ENCODE data around the gene ULK4. TPM values are rescaled to one million over a fixed set of nuclear protein-coding genes. Genes with fewer than 3 reads are reported as not detected.
"Not testable (repeated sequence)": the region's sequence is repeated elsewhere in the genome, so short reads cannot be mapped to it uniquely, and the experiment has no call there.

ULK4 gene
- total RNA-seq, 4 donors from 2014 or later: 2.0 to 3.0 (median 2.3) TPM

DNA sequence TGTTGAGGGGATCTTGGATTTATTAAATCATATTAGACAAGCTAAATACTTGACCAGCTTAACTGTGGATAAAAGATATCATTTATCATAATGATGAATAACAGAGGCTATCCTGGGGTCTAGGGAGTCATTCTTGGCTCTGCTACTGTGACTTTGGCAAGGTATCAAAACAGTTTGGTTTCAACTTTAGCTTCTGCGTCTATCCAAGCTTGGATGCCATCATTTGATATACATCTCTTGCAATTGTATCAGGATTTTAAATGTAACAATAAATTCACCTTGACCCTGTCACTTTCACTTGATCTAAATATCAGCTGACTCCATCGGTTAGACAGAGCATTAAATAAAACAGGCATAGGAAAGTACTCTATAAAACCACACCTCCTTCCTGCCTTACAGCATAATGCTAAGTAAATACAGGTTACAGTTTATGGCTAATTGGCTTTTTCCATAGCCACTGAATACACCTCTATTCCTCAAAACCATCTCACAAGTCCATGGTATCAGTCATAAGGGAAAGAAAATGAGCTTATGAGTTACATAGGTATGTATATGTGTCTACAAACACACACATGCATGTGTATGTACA, 499.7 kb downstream of the ULK4 start:
- H3K27ac ChIP-seq: no peak overlapping the region
- intact Hi-C loops (cut with DNase I; ENCODE audit: low total_unique reads): no loop called here
- ATAC-seq (no peak), DNase-seq (no peak)
- H3K27me3 ChIP-seq: no peaks in the 10 kb centered on the region
- H3K9me3 ChIP-seq: no peaks in the 10 kb centered on the region
- no peak overlapping the region for H3K4me3 ChIP-seq
- in situ Hi-C loops (cut with MboI; ENCODE audit: low sequenced_read_pairs in 4 of 4): no loop called here
- TF ChIP-seq POLR2A (IDR thresholded peaks at IDR 0.05) (no peak), CTCF (IDR thresholded peaks at IDR 0.05 in 4 of 5, conservative IDR thresholded peaks at IDR 0.05 in 1 of 5) (no peak)
- no peaks in the 10 kb centered on the region for H3K4me1 ChIP-seq
- no peaks in the 10 kb centered on the region for H3K36me3 ChIP-seq

GRCh38 chr3:41460736-41461135, 501.2 kb downstream of the ULK4 start:
- Histone ChIP-seq H3K9me3 (no peaks in the 10 kb centered on the region), H3K4me3 (no peak overlapping the region), H3K36me3 (no peaks in the 10 kb centered on the region), H3K27ac (no peak overlapping the region), H3K4me1 (no peaks in the 10 kb centered on the region), H3K27me3 (no peaks in the 10 kb centered on the region)
- ATAC-seq: no peak
- intact Hi-C loops (cut with DNase I; ENCODE audit: low total_unique reads) (no loop called here), in situ Hi-C loops (cut with MboI; ENCODE audit: low sequenced_read_pairs in 4 of 4) (no loop called here)
- no peak for DNase-seq
- TF ChIP-seq CTCF (IDR thresholded peaks at IDR 0.05 in 4 of 5, conservative IDR thresholded peaks at IDR 0.05 in 1 of 5) (no peak), POLR2A (IDR thresholded peaks at IDR 0.05) (no peak)

DNA sequence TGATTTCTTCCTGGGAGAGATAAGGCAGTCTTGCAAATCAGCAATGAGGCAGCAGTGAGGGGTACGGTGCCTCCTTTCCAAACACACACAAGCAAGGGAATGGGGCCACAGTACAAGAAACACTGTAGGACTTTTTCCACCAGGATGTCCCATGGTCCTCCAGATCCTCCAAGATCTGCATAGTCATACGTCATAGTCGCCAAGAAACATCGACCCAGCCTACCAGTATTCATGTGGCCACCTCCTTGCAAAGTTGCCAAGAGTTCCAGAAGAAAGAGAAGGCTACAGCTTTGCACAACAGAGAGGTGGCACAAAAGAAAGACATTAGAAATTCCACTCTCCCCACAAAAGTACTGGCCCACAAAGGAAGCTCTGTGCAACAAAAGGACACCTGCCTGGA, 504.7 kb downstream of the ULK4 start:
- intact Hi-C loops (cut with DNase I; ENCODE audit: low total_unique reads) (no loop called here), in situ Hi-C loops (cut with MboI; ENCODE audit: low sequenced_read_pairs in 4 of 4) (no loop called here)
- ATAC-seq (no peak), DNase-seq (no peak)
- H3K36me3 ChIP-seq: no peaks in the 10 kb centered on the region
- no peaks in the 10 kb centered on the region for H3K9me3 ChIP-seq
- H3K4me1 ChIP-seq: no peaks in the 10 kb centered on the region
- no peak overlapping the region for H3K4me3 ChIP-seq
- no peak overlapping the region for H3K27ac ChIP-seq
- no peak for TF ChIP-seq POLR2A (IDR thresholded peaks at IDR 0.05)
- TF ChIP-seq CTCF (IDR thresholded peaks at IDR 0.05 in 4 of 5, conservative IDR thresholded peaks at IDR 0.05 in 1 of 5): no peak
- no peaks in the 10 kb centered on the region for H3K27me3 ChIP-seq

DNA sequence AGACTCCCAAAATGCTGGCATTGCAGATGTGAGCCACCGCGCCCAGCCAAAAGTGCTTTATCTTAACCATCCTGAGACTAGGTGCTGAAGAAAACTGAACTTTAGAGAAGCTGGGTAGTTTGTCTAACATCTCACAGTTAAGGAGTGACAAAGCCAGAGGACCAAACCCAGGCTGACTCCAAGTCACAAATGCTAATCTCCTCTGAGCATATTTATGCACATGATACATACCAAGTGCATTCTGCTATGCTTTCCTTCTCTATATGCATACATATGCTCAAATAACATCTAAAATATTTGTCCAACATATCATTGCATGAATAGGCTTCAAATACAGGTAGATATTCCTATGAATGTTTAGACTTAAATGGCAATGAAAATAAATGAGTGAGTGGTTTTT, 505.7 kb downstream of the ULK4 start:
- Histone ChIP-seq H3K27ac (no peak overlapping the region), H3K36me3 (no peaks in the 10 kb centered on the region), H3K27me3 (no peaks in the 10 kb centered on the region), H3K4me1 (no peaks in the 10 kb centered on the region), H3K9me3 (no peaks in the 10 kb centered on the region), H3K4me3 (no peak overlapping the region)
- in situ Hi-C loops (cut with MboI; ENCODE audit: low sequenced_read_pairs in 4 of 4) (no loop called here), intact Hi-C loops (cut with DNase I; ENCODE audit: low total_unique reads) (no loop called here)
- ATAC-seq: no peak
- DNase-seq: no peak
- TF ChIP-seq POLR2A (IDR thresholded peaks at IDR 0.05): no peak
- no peak for TF ChIP-seq CTCF (IDR thresholded peaks at IDR 0.05 in 4 of 5, conservative IDR thresholded peaks at IDR 0.05 in 1 of 5)

- H3K4me3 ChIP-seq; ATAC-seq; in situ Hi-C loops (cut with MboI; ENCODE audit: low sequenced_read_pairs in 4 of 4); H3K4me1 ChIP-seq; H3K36me3 ChIP-seq; DNase-seq; H3K27me3 ChIP-seq; H3K9me3 ChIP-seq; H3K27ac ChIP-seq; intact Hi-C loops (cut with DNase I; ENCODE audit: low total_unique reads): not testable (repeated sequence)
Measured at GRCh38 chr3:41453618-41454017, 508.3 kb downstream of the ULK4 start.

Measured in gastrocnemius medialis (tissue), 4 donors.